AG04449 (cell line): ENCODE results near the gene SPATA31E1.
"Not testable (repeated sequence)": the region's sequence is repeated elsewhere in the genome, so short reads cannot be mapped to it uniquely, and the experiment has no call there.

Experiments used
- CTCF ChIA-PET: fragments of 350-600 bp; formaldehyde crosslinking; extraction: SDS; loops from one replicate; lab custom pipeline; 2021; ENCODE audit warnings: antibody characterized with exemption; lab: Yijun Ruan, JAX
- POLR2A ChIA-PET: fragments of 400-600, 350-600 bp; formaldehyde crosslinking; extraction: SDS; loops from one replicate; lab custom pipeline; 2020; ENCODE audit warnings: antibody characterized with exemption, inconsistent platforms; lab: Yijun Ruan, JAX
- DNase-seq: peaks from one replicate; pipeline ENCODE4 v3.0.0-alpha.2; 2010; ENCODE audit warnings: low read depth, low spot score
- H3K4me3 ChIP-seq: 2 replicates; pipeline ENCODE4 v1.5.1; 2011; ENCODE audit warnings: low read depth, mild to moderate bottlenecking, control low read depth, low read length
- TF ChIP-seq, protein P1 (sequence below): IDR thresholded peaks from one replicate; pipeline ENCODE4 v1.5.1; 2011; ENCODE audit warnings: mild to moderate bottlenecking, moderate library complexity, low read length, control low read depth, inconsistent platforms; ENCODE audit not compliant: insufficient read depth; ENCODE audit errors: missing control alignments

Gene SPATA31E1

DNA sequence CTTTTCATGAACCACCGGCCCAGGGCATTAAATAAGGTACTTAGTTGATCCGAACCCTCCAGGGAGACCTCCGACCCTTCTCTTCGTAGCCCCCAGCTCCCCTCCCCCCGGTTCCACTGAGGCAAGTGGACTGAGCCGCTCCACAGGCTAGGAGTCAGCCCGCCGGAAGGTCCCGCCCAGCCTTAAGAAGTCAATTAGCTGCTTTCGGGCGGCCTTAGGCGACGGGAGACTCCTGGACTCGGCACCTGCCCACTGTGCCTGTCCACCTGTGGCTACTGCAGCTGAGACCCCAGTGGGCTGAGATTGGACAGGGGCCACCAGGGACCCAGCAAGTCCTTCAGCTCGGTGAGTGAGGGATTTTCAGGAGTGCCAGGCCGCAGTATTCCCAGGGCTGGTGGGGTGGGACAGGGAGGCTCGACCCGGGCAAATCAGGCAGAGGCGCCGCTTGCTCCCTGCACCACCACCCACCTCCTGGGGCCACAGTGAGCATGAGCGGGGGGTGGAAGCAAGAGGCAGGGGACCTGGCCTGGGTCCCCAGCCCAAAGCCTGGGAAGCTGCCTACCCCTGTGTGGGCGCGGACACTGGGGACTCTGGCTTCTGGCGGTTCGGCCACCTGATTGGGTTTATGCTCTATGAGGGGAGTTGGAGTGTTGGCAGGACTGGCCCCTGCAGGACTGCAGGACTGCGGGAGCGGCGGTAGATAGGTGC lies 39.6 kb upstream of the SPATA31E1 start:
- no peak for DNase-seq
- TF ChIP-seq, protein P1, sequence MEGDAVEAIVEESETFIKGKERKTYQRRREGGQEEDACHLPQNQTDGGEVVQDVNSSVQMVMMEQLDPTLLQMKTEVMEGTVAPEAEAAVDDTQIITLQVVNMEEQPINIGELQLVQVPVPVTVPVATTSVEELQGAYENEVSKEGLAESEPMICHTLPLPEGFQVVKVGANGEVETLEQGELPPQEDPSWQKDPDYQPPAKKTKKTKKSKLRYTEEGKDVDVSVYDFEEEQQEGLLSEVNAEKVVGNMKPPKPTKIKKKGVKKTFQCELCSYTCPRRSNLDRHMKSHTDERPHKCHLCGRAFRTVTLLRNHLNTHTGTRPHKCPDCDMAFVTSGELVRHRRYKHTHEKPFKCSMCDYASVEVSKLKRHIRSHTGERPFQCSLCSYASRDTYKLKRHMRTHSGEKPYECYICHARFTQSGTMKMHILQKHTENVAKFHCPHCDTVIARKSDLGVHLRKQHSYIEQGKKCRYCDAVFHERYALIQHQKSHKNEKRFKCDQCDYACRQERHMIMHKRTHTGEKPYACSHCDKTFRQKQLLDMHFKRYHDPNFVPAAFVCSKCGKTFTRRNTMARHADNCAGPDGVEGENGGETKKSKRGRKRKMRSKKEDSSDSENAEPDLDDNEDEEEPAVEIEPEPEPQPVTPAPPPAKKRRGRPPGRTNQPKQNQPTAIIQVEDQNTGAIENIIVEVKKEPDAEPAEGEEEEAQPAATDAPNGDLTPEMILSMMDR, result no peak
- CTCF ChIA-PET, result no interaction called here

DNA sequence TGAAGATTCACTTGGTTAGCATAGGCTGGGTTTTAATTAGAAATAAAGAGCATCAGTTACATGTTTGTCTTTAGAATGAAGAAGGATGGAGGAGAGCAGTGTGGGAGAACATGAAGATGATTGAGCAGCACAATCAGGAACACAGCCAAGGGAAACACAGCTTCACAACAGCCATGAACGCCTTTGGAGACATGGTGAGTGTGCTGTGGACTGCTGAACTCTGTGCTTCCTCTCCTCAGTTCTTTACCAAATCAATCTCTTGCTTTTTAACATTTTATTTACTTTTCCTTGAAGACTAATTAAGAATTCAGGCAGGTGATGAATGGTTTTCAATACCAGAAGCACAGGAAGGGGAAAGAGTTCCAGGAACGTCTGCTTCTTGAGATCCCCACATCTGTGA lies 38.2 kb upstream of the SPATA31E1 start:
- H3K4me3 ChIP-seq, result no peak overlapping the region
- POLR2A ChIA-PET, result no interaction called here
- no peak for DNase-seq
- TF ChIP-seq, protein P1, result no peak
- CTCF ChIA-PET, result interaction anchor here (1.2 kb wide), 1 partner anchor 32 kb away, joined by 3 read pairs; no protein-coding TSS in a partner anchor

More for the DNA sequence above, 39.6 kb upstream of the SPATA31E1 start:
- no peak overlapping the region for H3K4me3 ChIP-seq
- POLR2A ChIA-PET, result no interaction called here

DNA sequence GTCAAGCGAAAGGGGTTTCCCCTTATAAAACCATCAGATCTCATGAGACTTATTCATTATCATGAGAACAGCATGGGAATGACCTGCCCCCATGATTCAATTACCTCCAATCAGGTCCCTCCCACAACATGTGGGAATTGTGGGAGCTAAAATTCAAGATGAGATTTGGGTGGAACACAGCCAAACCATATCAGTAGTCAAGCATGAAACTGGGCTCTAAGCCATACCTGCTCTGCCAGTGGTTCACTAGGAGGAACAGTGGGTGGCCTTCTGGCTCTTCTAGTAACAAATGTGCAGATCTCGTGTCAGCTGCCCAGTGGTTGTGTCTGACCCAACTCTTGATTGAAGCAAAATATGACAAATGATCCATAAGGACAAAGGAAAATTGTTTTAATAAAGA lies 34.9 kb upstream of the SPATA31E1 start:
- H3K4me3 ChIP-seq, DNase-seq, POLR2A ChIA-PET: not testable (repeated sequence)
- CTCF ChIA-PET, result interaction anchor here (0.9 kb wide), 1 partner anchor 35 kb away, joined by 5 read pairs; no protein-coding TSS in a partner anchor

GRCh38 chr9:87849144-87849758 lies 33.4 kb upstream of the SPATA31E1 start:
- no peak overlapping the region for H3K4me3 ChIP-seq
- DNase-seq, result no peak
- TF ChIP-seq, protein P1, result no peak
- ChIA-PET POLR2A (no interaction called here), CTCF (no interaction called here)

DNA sequence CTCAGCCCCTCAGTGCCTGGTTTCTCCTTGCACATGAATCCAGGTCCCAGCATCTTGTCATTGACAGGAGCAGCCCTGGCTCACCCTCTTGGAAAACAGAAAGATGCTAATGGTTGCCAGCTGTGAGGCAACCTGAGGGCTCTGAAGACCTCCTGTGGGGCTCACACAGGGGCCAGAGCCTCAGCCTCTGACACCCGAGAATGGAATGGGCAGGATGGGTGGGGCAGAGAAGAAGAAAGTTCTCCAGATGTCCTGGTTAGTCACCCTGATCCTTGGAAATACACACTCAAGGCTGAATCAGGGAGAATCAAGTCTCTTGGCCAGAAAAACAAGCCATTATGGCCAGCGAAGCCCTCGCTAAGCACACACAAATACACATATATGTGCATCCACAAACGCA lies 32.3 kb upstream of the SPATA31E1 start:
- ChIA-PET POLR2A (no interaction called here), CTCF (no interaction called here)
- no peak overlapping the region for H3K4me3 ChIP-seq
- DNase-seq, result peak; percentile 23
- TF ChIP-seq, protein P1, result no peak

DNA sequence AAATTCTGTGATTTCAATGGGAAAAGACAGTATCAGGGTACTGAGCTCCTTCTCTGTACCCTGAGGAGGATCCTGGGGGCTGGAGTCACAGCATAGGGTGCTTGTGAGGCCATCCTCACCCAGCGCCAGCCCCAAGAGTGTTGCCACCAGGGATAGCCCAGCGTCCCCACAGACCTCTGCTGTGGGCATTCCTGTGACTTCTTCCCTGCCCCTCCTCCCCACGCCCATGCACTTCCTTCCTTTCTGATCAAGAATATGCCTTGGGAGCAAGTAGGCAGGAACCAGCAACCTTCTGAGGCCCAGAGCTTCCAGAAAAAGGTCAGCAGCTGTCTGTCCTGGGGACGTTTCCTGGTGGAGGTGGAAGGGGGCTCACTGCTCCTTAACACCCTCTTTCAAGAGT lies 31.5 kb upstream of the SPATA31E1 start:
- CTCF ChIA-PET, POLR2A ChIA-PET, H3K4me3 ChIP-seq, DNase-seq: not testable (repeated sequence)

GRCh38 chr9:87853302-87853701 lies 29.4 kb upstream of the SPATA31E1 start:
- DNase-seq, result no peak
- no peak overlapping the region for H3K4me3 ChIP-seq
- ChIA-PET POLR2A (no interaction called here), CTCF (no interaction called here)
- TF ChIP-seq, protein P1, result no peak
